BE2C (cell line): ENCODE data around the gene ETV1.

Experiments used
- DNase-seq: peaks from one replicate; pipeline ENCODE4 v3.0.0-alpha.2; 2020
- H3K27me3 ChIP-seq: fragments of 250-450 bp; sonication (Bioruptor Pico); 2 replicates; pipeline ENCODE4 v1.5.1; 2020; ENCODE audit warnings: mild to moderate bottlenecking
- H3K36me3 ChIP-seq: fragments of 250-450 bp; sonication (Bioruptor Pico); 2 replicates; pipeline ENCODE4 v1.5.1; 2020; ENCODE audit warnings: mild to moderate bottlenecking
- H3K4me1 ChIP-seq: fragments of 250-450 bp; sonication (Bioruptor Pico); 2 replicates; pipeline ENCODE4 v1.5.1; 2020
- H3K4me3 ChIP-seq: 2 replicates; pipeline ENCODE4 v1.5.1; 2011; ENCODE audit warnings: low read depth, low read length
- H3K9me3 ChIP-seq: fragments of 250-450 bp; sonication (Bioruptor Pico); 2 replicates; pipeline ENCODE4 v1.5.1; 2020
- CTCF ChIP-seq: IDR thresholded peaks from 2 replicates; pipeline ENCODE4 v1.5.1; 2012; ENCODE audit warnings: mild to moderate bottlenecking, low read depth, low read length

ETV1 gene

GRCh38 chr7:13915891-13916290, 73.6 kb downstream of the ETV1 start:
- H3K4me1 ChIP-seq, result peaks cover 12% of the 10 kb centered on the region
- no peaks in the 10 kb centered on the region for H3K9me3 ChIP-seq
- no peak for DNase-seq
- no peaks in the 10 kb centered on the region for H3K36me3 ChIP-seq
- H3K4me3 ChIP-seq, result no peak overlapping the region
- TF ChIP-seq CTCF, result no peak
- no peaks in the 10 kb centered on the region for H3K27me3 ChIP-seq

- no peak for TF ChIP-seq CTCF
- peaks cover 9% of the 10 kb centered on the region for H3K4me1 ChIP-seq
- H3K36me3 ChIP-seq, result 0 out of 2 replicates have a peak, but pooled peaks cover 3% of the 10 kb centered on the region
- H3K9me3 ChIP-seq, result no peaks in the 10 kb centered on the region
- no peak overlapping the region for H3K4me3 ChIP-seq
- H3K27me3 ChIP-seq, result no peaks in the 10 kb centered on the region
- DNase-seq, result peak; percentile 62
These were observed 76.7 kb downstream of the ETV1 start for GRCh38 chr7:13912715-13913278.

GRCh38 chr7:13911909-13912308, 77.6 kb downstream of the ETV1 start:
- Histone ChIP-seq H3K36me3 (0 out of 2 replicates have a peak, but pooled peaks cover 3% of the 10 kb centered on the region), H3K27me3 (no peaks in the 10 kb centered on the region), H3K4me1 (peaks cover 9% of the 10 kb centered on the region), H3K4me3 (no peak overlapping the region), H3K9me3 (no peaks in the 10 kb centered on the region)
- DNase-seq, result no peak
- no peak for TF ChIP-seq CTCF

- H3K9me3 ChIP-seq, result no peaks in the 10 kb centered on the region
- peaks cover 9% of the 10 kb centered on the region for H3K36me3 ChIP-seq
- no peak for TF ChIP-seq CTCF
- peaks cover 9% of the 10 kb centered on the region for H3K4me1 ChIP-seq
- DNase-seq, result no peak
- H3K27me3 ChIP-seq, result no peaks in the 10 kb centered on the region
- H3K4me3 ChIP-seq, result no peak overlapping the region
These were observed 78.5 kb downstream of the ETV1 start for GRCh38 chr7:13910805-13911551.

GRCh38 chr7:13908667-13909397, 80.6 kb downstream of the ETV1 start:
- peaks cover 17% of the 10 kb centered on the region for H3K36me3 ChIP-seq
- H3K4me3 ChIP-seq, result no peak overlapping the region
- H3K4me1 ChIP-seq, result peaks cover 12% of the 10 kb centered on the region
- TF ChIP-seq CTCF, result no peak
- DNase-seq, result no peak
- H3K9me3 ChIP-seq, result no peaks in the 10 kb centered on the region
- H3K27me3 ChIP-seq, result no peaks in the 10 kb centered on the region
